ENCODE data around the gene STXBP1. TPM values are rescaled to one million over a fixed set of nuclear protein-coding genes. Genes with fewer than 3 reads are reported as not detected.

The STXBP1 gene
- total RNA-seq, 6 experiments from 2014 or later: 1.8 to 13.5 (median 4.1) TPM

GRCh38 chr9:127650518-127650917 lies 38.4 kb downstream of the STXBP1 start:
- Histone ChIP-seq H3K4me1 (no peaks in the 10 kb centered on the region), H3K4me3 (no peak overlapping the region), H3K9me3 (no peaks in the 10 kb centered on the region), H3K27ac (no peak overlapping the region), H3K36me3 (no peaks in the 10 kb centered on the region), H3K27me3 (no peaks in the 10 kb centered on the region)
- DNase-seq (no peak), ATAC-seq (no peak)
- TF ChIP-seq POLR2A (IDR thresholded peaks at IDR 0.05) (no peak), CTCF (IDR thresholded peaks at IDR 0.05) (no peak)
- intact Hi-C loops (cut with DNase I): no loop called here
- 80% methylated on average over 2 of the region's 3 CpGs for WGBS (ENCODE audit: insufficient coverage, low coverage, low lambda C conversion rate, missing lambda C conversion rate)

DNA sequence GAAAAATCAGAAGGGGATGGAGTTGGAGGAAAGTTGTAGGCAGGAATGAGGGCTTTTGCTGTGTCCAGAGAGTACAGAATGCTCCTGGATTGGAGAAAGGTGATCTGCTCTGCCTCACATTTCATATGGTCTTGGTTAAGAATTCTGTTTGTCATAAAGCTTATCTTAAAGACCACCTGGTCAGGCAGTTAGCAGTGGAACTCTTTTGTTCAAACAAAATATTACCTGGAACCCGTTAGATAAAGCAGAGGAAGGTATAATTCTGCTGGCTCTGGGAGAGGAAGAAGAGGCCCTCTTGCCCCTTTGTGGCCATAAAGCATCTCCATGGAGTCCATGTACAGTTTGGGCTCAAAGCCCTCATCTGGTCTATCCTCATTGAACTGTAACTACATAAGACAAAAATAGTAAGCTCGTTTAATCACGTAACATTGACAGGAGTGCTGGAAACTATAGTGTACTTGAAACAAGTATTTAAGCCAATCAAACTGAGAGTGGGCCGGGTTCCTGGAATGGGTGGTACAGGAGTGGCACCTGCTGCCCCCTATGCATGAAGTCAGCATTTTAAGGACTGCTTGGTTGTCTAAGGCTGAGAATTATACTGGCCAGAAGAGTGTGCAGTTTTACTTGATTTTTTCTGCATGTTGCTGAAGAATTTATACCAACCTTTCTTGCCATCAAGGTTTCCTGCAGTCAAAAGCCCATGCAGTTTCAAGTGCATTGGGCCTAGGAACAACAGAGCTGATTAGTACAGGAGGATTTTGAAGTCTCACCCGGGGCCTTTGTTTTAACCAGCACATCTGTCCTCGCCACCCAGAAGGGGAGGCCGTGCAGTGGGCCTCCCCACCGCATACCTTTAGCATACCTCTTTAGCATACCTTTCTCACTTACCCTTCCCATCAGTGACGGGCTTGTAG lies 39.9 kb downstream of the STXBP1 start:
- DNase-seq (no peak), ATAC-seq (no peak)
- H3K9me3 ChIP-seq: no peaks in the 10 kb centered on the region
- WGBS (ENCODE audit: insufficient coverage, low coverage, low lambda C conversion rate, missing lambda C conversion rate): 79% methylated on average over 8 of the region's 9 CpGs
- no peak overlapping the region for H3K4me3 ChIP-seq
- intact Hi-C loops (cut with DNase I): no loop called here
- no peaks in the 10 kb centered on the region for H3K27me3 ChIP-seq
- H3K27ac ChIP-seq: no peak overlapping the region
- H3K4me1 ChIP-seq: no peaks in the 10 kb centered on the region
- no peak for TF ChIP-seq POLR2A (IDR thresholded peaks at IDR 0.05)
- TF ChIP-seq CTCF (IDR thresholded peaks at IDR 0.05): no peak
- H3K36me3 ChIP-seq: no peaks in the 10 kb centered on the region

DNA sequence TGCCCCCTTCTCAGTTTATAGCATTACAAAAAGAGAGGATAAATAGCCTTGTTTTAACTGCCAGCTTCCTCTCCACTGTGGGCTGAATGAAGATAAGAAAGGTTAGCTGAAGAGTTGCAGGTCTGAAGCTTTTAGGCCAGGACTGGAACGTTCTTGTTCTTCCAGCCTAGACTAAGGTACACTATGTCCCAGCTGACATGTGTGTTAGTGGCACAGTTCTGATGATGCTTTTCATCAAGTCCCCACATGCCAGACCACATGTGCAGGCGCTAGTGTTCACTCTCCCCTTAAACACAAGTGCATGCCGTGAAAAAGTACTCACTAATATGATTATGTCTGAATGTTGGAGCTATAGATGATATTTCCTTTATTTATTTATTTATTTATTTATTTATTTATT lies 40.7 kb downstream of the STXBP1 start:
- Histone ChIP-seq H3K27me3 (no peaks in the 10 kb centered on the region), H3K36me3 (no peaks in the 10 kb centered on the region), H3K4me1 (no peaks in the 10 kb centered on the region), H3K27ac (no peak overlapping the region), H3K9me3 (no peaks in the 10 kb centered on the region), H3K4me3 (no peak overlapping the region)
- 72% methylated on average over 3 of the region's 3 CpGs for WGBS (ENCODE audit: insufficient coverage, low coverage, low lambda C conversion rate, missing lambda C conversion rate)
- ATAC-seq (no peak), DNase-seq (no peak)
- intact Hi-C loops (cut with DNase I): no loop called here
- TF ChIP-seq CTCF (IDR thresholded peaks at IDR 0.05) (no peak), POLR2A (IDR thresholded peaks at IDR 0.05) (no peak)

DNA sequence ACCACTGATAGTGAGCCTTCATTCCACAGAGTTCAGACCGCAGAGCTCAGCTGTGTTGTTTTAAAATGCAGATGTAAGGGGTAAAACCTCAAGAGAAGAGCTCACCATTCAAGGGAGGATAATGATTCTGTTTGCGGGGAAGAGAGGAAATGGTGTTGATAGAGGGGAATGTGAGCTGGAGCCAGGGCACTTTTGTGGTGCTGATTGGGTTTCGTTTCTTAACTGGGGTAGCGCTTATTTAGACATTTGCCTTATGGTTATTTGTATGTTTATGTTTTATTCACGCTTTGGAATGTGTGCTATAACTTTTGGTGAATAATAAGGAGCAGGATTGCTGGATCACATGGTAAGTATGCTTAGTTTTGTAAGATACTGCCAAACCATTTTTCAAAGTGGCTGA lies 42.5 kb downstream of the STXBP1 start:
- intact Hi-C loops (cut with DNase I): no loop called here
- Histone ChIP-seq H3K9me3 (no peaks in the 10 kb centered on the region), H3K4me3 (no peak overlapping the region), H3K27me3 (no peaks in the 10 kb centered on the region), H3K27ac (no peak overlapping the region), H3K4me1 (no peaks in the 10 kb centered on the region), H3K36me3 (no peaks in the 10 kb centered on the region)
- DNase-seq (no peak), ATAC-seq (no peak)
- 80% methylated on average over 5 of the region's 5 CpGs for WGBS (ENCODE audit: insufficient coverage, low coverage, low lambda C conversion rate, missing lambda C conversion rate)
- TF ChIP-seq CTCF (IDR thresholded peaks at IDR 0.05): no peak
- no peak for TF ChIP-seq POLR2A (IDR thresholded peaks at IDR 0.05)

Data from right lobe of liver (tissue), 6 donors.